Measurements from ENCODE around the gene FUOM. TPM values are rescaled to one million over a fixed set of nuclear protein-coding genes. Genes with fewer than 3 reads are reported as not detected.

Gene FUOM
- total and polyA plus RNA-seq, 2 of the 8 experiments (the other 6 are each of a cell fraction or from before 2014, with no cell fraction given): 22.0 to 30.4 TPM

GRCh38 chr10:133310789-133311188, 47.0 kb downstream of the FUOM start:
- DNase-seq (ENCODE audit: low read depth in 1 of 2, low spot score in 2 of 2) (no peak), FAIRE-seq (no peak)
- Histone ChIP-seq H2BK15ac (ENCODE audit: low read length) (no peak overlapping the region), H4K8ac (ENCODE audit: extremely low read depth, insufficient read depth, low read length) (no peak overlapping the region), H4K5ac (ENCODE audit: insufficient read length, low read depth, low read length) (no peak overlapping the region), H3K56ac (replicated peaks; ENCODE audit: insufficient read length, low read depth, low read length) (no peak overlapping the region), H3K79me2 (ENCODE audit: control insufficient read depth in 1 of 2, insufficient read depth in 2 of 2, low read length in 2 of 2) (peaks cover 3 to 23% of the 10 kb centered on the region in 2 experiments; a peak in 3 of 4 replicates), H2BK5ac (ENCODE audit: low read depth, low read length) (no peak overlapping the region), H3K23me2 (ENCODE audit: low read depth, low read length) (peaks cover 9% of the 10 kb centered on the region; the same call in 1 of the 2 replicates), H2BK12ac (ENCODE audit: low read depth, low read length) (no peak overlapping the region), H3K27ac (ENCODE audit: low read depth, low read length) (no peak overlapping the region), H3K9me3 (ENCODE audit: insufficient read depth in 2 of 2, low read depth in 1 of 2, low read length in 1 of 2) (no peaks in the 10 kb centered on the region), H2BK20ac (ENCODE audit: low read length) (no peak overlapping the region), H4K20me1 (replicated peaks in 1 of 2; ENCODE audit: control insufficient read depth in 1 of 2, insufficient read depth in 2 of 2, low read length in 2 of 2) (peaks cover 5 to 12% of the 10 kb centered on the region in 2 experiments), H3K23ac (ENCODE audit: insufficient read length) (no peak overlapping the region), H3K79me1 (ENCODE audit: low read depth, low read length) (peaks cover 16% of the 10 kb centered on the region), H3K4me1 (replicated peaks in 1 of 4; ENCODE audit: control insufficient read depth in 3 of 4, insufficient read depth in 4 of 4, low read length in 3 of 4) (peaks cover 0 to 6% (median 4%) of the 10 kb centered on the region in 4 experiments; a peak in 4 of 7 replicates), H3K4me3 (ENCODE audit: extremely low read depth in 1 of 4, insufficient read depth in 2 of 4, low read depth in 3 of 4, low read length in 4 of 4) (no peak overlapping the region), H3K4me2 (ENCODE audit: insufficient read depth in 1 of 2, low read depth in 2 of 2, low read length in 2 of 2) (no peak overlapping the region), H3K36me3 (ENCODE audit: control insufficient read depth in 2 of 4, insufficient read depth in 4 of 4, low read length in 3 of 4) (peaks cover 4 to 22% (median 6%) of the 10 kb centered on the region in 4 experiments; a peak in 7 of 8 replicates), H3K9ac (replicated peaks in 1 of 4; ENCODE audit: extremely low read depth in 1 of 4, low read depth in 3 of 4, low read length in 3 of 4) (no peak overlapping the region), H2AK5ac (ENCODE audit: low read depth, low read length) (no peak overlapping the region), H3K4ac (replicated peaks; ENCODE audit: insufficient read length, low read depth, low read length) (no peak overlapping the region), H4K91ac (replicated peaks; ENCODE audit: insufficient read length, low read length) (no peak overlapping the region), H3K27me3 (replicated peaks in 1 of 4; ENCODE audit: control insufficient read depth in 3 of 4, extremely low read depth in 1 of 4, insufficient read depth in 3 of 4, low read length in 3 of 4) (no peaks in the 10 kb centered on the region), H3K14ac (ENCODE audit: insufficient read length) (no peak overlapping the region), H2BK120ac (replicated peaks; ENCODE audit: low read depth, low read length) (no peak overlapping the region), H2AFZ (ENCODE audit: low read length) (no peak overlapping the region), H3K18ac (ENCODE audit: extremely low read depth, low read length) (no peak overlapping the region)
- ChIA-PET CTCF (ENCODE audit: partially characterized antibody) (interaction anchor here (0.7 to 1.1 kb wide), 3 partner anchors 13 to 41 kb away, joined by 3 to 5 read pairs (median 3); no protein-coding TSS in a partner anchor), POLR2A (ENCODE audit: partially characterized antibody) (interaction anchor here (0.6 to 1.6 kb wide), 3 partner anchors 11 to 36 kb away, joined by 3 to 7 read pairs (median 6); no protein-coding TSS in a partner anchor)
- 99% methylated on average over 8 of the region's 8 CpGs; no CpG with 5 or more reads in 1 of the 2 experiments for WGBS, 2 experiments (ENCODE audit: extremely low coverage in 1 of 2, insufficient coverage in 1 of 2, insufficient read length in 1 of 2, insufficient replicate concordance in 2 of 2, low coverage in 1 of 2, low lambda C conversion rate in 2 of 2, missing lambda C conversion rate in 1 of 2)
- TF ChIP-seq CEBPB (IDR thresholded peaks at IDR 0.05; ENCODE audit: low read depth, low read length) (no peak), E2F6 (IDR thresholded peaks at IDR 0.05) (no peak), ZNF274 (IDR thresholded peaks at IDR 0.05; ENCODE audit: borderline replicate concordance, extremely low read depth, low read length) (no peak), CHD1 (IDR thresholded peaks at IDR 0.05; ENCODE audit: low read depth, low read length) (no peak), TAF7 (optimal IDR thresholded peaks at IDR 0.05; ENCODE audit: borderline replicate concordance, low read depth, low read length) (no peak), ATF2 (IDR thresholded peaks at IDR 0.05; ENCODE audit: low read length) (no peak), YY1 (IDR thresholded peaks at IDR 0.05; ENCODE audit: low read depth, low read length) (no peak), CBX5 (IDR thresholded peaks at IDR 0.05; ENCODE audit: low read depth, low read length) (no peak), SP4 (IDR thresholded peaks at IDR 0.05; ENCODE audit: low read length) (no peak), EZH2 (IDR thresholded peaks at IDR 0.05; ENCODE audit: low read depth, low read length, severe bottlenecking) (no peak), SIRT6 (IDR thresholded peaks at IDR 0.05; ENCODE audit: low read length) (no peak), TEAD4 (IDR thresholded peaks at IDR 0.05; ENCODE audit: low read depth, low read length) (no peak), POLR2A (IDR thresholded peaks at IDR 0.05; ENCODE audit: control extremely low read depth in 1 of 2, low read depth in 2 of 2, low read length in 2 of 2) (no peak)
